A673 (cell line): Measurements from ENCODE around the gene FCN1. TPM values are rescaled to one million over a fixed set of nuclear protein-coding genes. Genes with fewer than 3 reads are reported as not detected.

ENCODE experiments used
- BruUV-seq: library from RNA; stranded (reverse); fragments of 400-500 nt; replicated peaks from 2 replicates; lab custom pipeline; 2021; lab: Mats Ljungman, UMichigan
- CTCF ChIA-PET: fragments of 300-600 bp; sonication (Branson Sonifier 250); formaldehyde crosslinking; loops from one replicate; lab custom pipeline; 2022; ENCODE audit warnings: antibody characterized with exemption; lab: Charles Lee
- POLR2A ChIA-PET: fragments of 300-600 bp; sonication (Branson Sonifier 250); formaldehyde crosslinking; loops from one replicate; lab custom pipeline; 2022; ENCODE audit warnings: antibody characterized with exemption; ENCODE audit not compliant: low non-redundant PET; lab: Charles Lee
- DNase-seq: peaks from one replicate; pipeline ENCODE4 v3.0.0-alpha.2; 2015; ENCODE audit warnings: low spot score
- H3K27ac ChIP-seq: fragments of 200-600 bp; sonication (generic); 2 replicates; pipeline ENCODE4 v1.5.1; 2016; ENCODE audit warnings: mixed run types, low read depth, mild to moderate bottlenecking, mixed read lengths, antibody characterized with exemption, low read length; ENCODE audit not compliant: poor library complexity, severe bottlenecking
- H3K27me3 ChIP-seq: fragments of 200-600 bp; sonication (generic); replicated peaks from 2 replicates; pipeline ENCODE4 v1.6.1; 2017; ENCODE audit warnings: mixed run types, low read depth, mild to moderate bottlenecking, mixed read lengths, antibody characterized with exemption, low read length; ENCODE audit not compliant: insufficient read depth, poor library complexity
- H3K36me3 ChIP-seq: fragments of 200-600 bp; sonication (generic); 2 replicates; pipeline ENCODE4 v1.6.1; 2016; ENCODE audit warnings: mixed run types, mild to moderate bottlenecking, mixed read lengths, antibody characterized with exemption, low read length; ENCODE audit not compliant: insufficient read depth, poor library complexity, severe bottlenecking
- H3K4me1 ChIP-seq: fragments of 200-600 bp; sonication (generic); 2 replicates; pipeline ENCODE4 v1.6.1; 2017; ENCODE audit warnings: mixed run types, mild to moderate bottlenecking, mixed read lengths, antibody characterized with exemption, low read length; ENCODE audit not compliant: insufficient read depth, poor library complexity, severe bottlenecking
- H3K4me3 ChIP-seq: fragments of 200-600 bp; sonication (generic); 2 replicates; pipeline ENCODE4 v1.5.1; 2016; ENCODE audit warnings: low read depth, mixed run types, mild to moderate bottlenecking, mixed read lengths, low read length; ENCODE audit not compliant: poor library complexity, severe bottlenecking
- H3K9me3 ChIP-seq: fragments of 200-600 bp; sonication (generic); 2 replicates; pipeline ENCODE4 v1.6.1; 2016; ENCODE audit warnings: mixed run types, low read depth, mild to moderate bottlenecking, mixed read lengths, antibody characterized with exemption, low read length; ENCODE audit not compliant: poor library complexity, severe bottlenecking
- CTCF ChIP-seq: fragments of 300-800, 200-600 bp; sonication (generic); conservative IDR thresholded peaks from 2 replicates; pipeline ENCODE4 v1.5.1; 2017; ENCODE audit warnings: low read depth, mild to moderate bottlenecking, antibody characterized with exemption, low read length, moderate library complexity, mixed read lengths
- EZH2 ChIP-seq: fragments of 200-600 bp; sonication (generic); IDR thresholded peaks from 2 replicates; pipeline ENCODE4 v1.6.1; 2017; ENCODE audit warnings: borderline replicate concordance, low read depth, mild to moderate bottlenecking, mixed read lengths, antibody characterized with exemption, low read length; ENCODE audit not compliant: poor library complexity, severe bottlenecking
- intact Hi-C: fragments of 100-400 bp; cut with micrococcal nuclease; formaldehyde crosslinking; loops from one replicate; pipeline ENCODE4 v1.10.0; 2022; ENCODE audit not compliant: unreplicated experiment
- total RNA-seq: library from RNA; stranded (reverse); gene quantifications from 2 replicates; pipeline ENCODE4 v1.2.3, GENCODE V29; 2021

The FCN1 gene
- total RNA-seq, 1 experiment from 2014 or later: not detected

GRCh38 chr9:134895908-134896833 is 21.5 kb downstream of the FCN1 start:
- Histone ChIP-seq H3K36me3 (no peaks in the 10 kb centered on the region), H3K4me1 (peaks cover 20% of the 10 kb centered on the region), H3K4me3 (no peak overlapping the region), H3K27me3 (no peaks in the 10 kb centered on the region), H3K9me3 (no peaks in the 10 kb centered on the region), H3K27ac (peak overlapping the region; percentile 70)
- no peak for TF ChIP-seq EZH2
- TF ChIP-seq CTCF: no peak
- ChIA-PET POLR2A (no interaction called here), CTCF (no interaction called here)
- intact Hi-C loops: no loop called here
- peak; percentile 92 for DNase-seq
- no TSS peak for BruUV-seq

DNA sequence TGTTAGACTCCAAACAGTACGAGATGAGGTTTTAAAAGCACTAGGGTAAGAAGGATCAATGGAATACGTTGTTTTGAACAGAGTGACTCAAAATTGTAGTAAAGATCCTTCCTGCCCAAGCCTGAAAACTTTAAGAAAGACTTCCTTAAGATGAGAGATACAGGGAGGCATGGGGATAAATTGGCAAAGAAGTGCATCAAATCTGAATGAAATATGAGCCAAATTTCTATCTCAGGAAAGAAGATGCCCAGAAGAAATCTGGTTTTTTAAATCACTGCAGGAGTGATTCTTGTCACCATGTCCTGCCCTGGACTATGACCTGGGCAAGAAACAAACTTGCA is 22.2 kb downstream of the FCN1 start:
- H3K4me1 ChIP-seq: peaks cover 20% of the 10 kb centered on the region
- H3K36me3 ChIP-seq: no peaks in the 10 kb centered on the region
- no peak overlapping the region for H3K4me3 ChIP-seq
- no TSS peak for BruUV-seq
- DNase-seq: peak; percentile 53
- CTCF ChIA-PET: no interaction called here
- no peaks in the 10 kb centered on the region for H3K27me3 ChIP-seq
- TF ChIP-seq EZH2 (no peak), CTCF (no peak)
- no peaks in the 10 kb centered on the region for H3K9me3 ChIP-seq
- POLR2A ChIA-PET: no interaction called here
- H3K27ac ChIP-seq: peak overlapping the region; percentile 70
- intact Hi-C loops: no loop called here

- peak; percentile 29 for DNase-seq
- Histone ChIP-seq H3K4me1 (peaks cover 20% of the 10 kb centered on the region), H3K27me3 (no peaks in the 10 kb centered on the region), H3K4me3 (no peak overlapping the region), H3K27ac (peak overlapping the region; percentile 70), H3K9me3 (no peaks in the 10 kb centered on the region), H3K36me3 (no peaks in the 10 kb centered on the region)
- CTCF ChIA-PET: no interaction called here
- no TSS peak for BruUV-seq
- intact Hi-C loops: no loop called here
- no peak for TF ChIP-seq CTCF
- no peak for TF ChIP-seq EZH2
- POLR2A ChIA-PET: no interaction called here
Measured at GRCh38 chr9:134895097-134895496, 22.6 kb downstream of the FCN1 start.
